ENCODE measurements around the gene PAPSS1. TPM values are rescaled to one million over a fixed set of nuclear protein-coding genes. Genes with fewer than 3 reads are reported as not detected.

PAPSS1 gene
- total RNA-seq, 1 experiment from 2014 or later: 59.0 TPM

- ChIA-PET CTCF (no interaction called here), POLR2A (no interaction called here), RAD21 (ENCODE audit: low non-redundant PET in 1 of 2, low total read pairs in 2 of 2, uncharacterized antibody in 2 of 2, unreplicated experiment in 2 of 2) (no interaction called here)
- H3K4me2 ChIP-seq (ENCODE audit: low read length): no peak overlapping the region
- ATAC-seq: no peak
- H3K27me3 ChIP-seq (ENCODE audit: insufficient read depth, low read length): no peaks in the 10 kb centered on the region
- TF ChIP-seq MAX (IDR thresholded peaks at IDR 0.05) (no peak), RAD21 (IDR thresholded peaks at IDR 0.05; ENCODE audit: low read depth) (no peak), CTCF (IDR thresholded peaks at IDR 0.05 in 2 of 3, conservative IDR thresholded peaks at IDR 0.05 in 1 of 3; ENCODE audit: borderline replicate concordance in 1 of 3, insufficient read depth in 1 of 3, low read depth in 2 of 3, low read length in 2 of 3) (no peak), ZNF274 (IDR thresholded peaks at IDR 0.05; ENCODE audit: low read depth, low read length) (no peak), FOSL1 (IDR thresholded peaks at IDR 0.05; ENCODE audit: low read depth) (no peak), TCF7L2 (IDR thresholded peaks at IDR 0.05; ENCODE audit: borderline replicate concordance, extremely low read depth, insufficient read depth, insufficient read length) (no peak)
- no peaks in the 10 kb centered on the region for H3K9me3 ChIP-seq (ENCODE audit: control insufficient read depth in 1 of 2, insufficient read depth in 1 of 2, low read depth in 1 of 2, low read length in 2 of 2)
- BruUV-seq (replicated peaks): no TSS peak
- no peaks in the 10 kb centered on the region for H3K4me1 ChIP-seq (ENCODE audit: control insufficient read depth in 1 of 2, insufficient read depth in 2 of 2, low read length in 2 of 2)
- no peaks in the 10 kb centered on the region for H3K79me2 ChIP-seq (ENCODE audit: insufficient read depth, low read length)
- H3K36me3 ChIP-seq (ENCODE audit: control insufficient read depth in 1 of 2, insufficient read depth in 2 of 2, low read length in 2 of 2): no peaks in the 10 kb centered on the region; a peak in 1 of 4 replicates
- H4K20me1 ChIP-seq (ENCODE audit: insufficient read depth): no peaks in the 10 kb centered on the region
- no peaks in the 10 kb centered on the region for H3K9me2 ChIP-seq (ENCODE audit: insufficient read depth)
- H3K4me3 ChIP-seq (replicated peaks in 1 of 2; ENCODE audit: low read depth in 1 of 2, low read length in 2 of 2): no peak overlapping the region
- H2AFZ ChIP-seq (ENCODE audit: low read depth, low read length, poor library complexity, severe bottlenecking): no peak overlapping the region
- intact Hi-C loops (cut with micrococcal nuclease): no loop called here
- H3K9ac ChIP-seq (ENCODE audit: low read length): no peak overlapping the region
- H3K27ac ChIP-seq (ENCODE audit: low read depth, low read length): no peak overlapping the region
- DNase-seq (ENCODE audit: low read depth, low spot score): no peak
Observed at GRCh38 chr4:107640878-107641277, 79.2 kb downstream of the PAPSS1 start.

- Histone ChIP-seq H4K20me1 (ENCODE audit: insufficient read depth) (no peaks in the 10 kb centered on the region), H3K36me3 (ENCODE audit: control insufficient read depth in 1 of 2, insufficient read depth in 2 of 2, low read length in 2 of 2) (no peaks in the 10 kb centered on the region; a peak in 1 of 4 replicates), H3K4me1 (ENCODE audit: control insufficient read depth in 1 of 2, insufficient read depth in 2 of 2, low read length in 2 of 2) (no peaks in the 10 kb centered on the region), H3K4me2 (ENCODE audit: low read length) (no peak overlapping the region), H2AFZ (ENCODE audit: low read depth, low read length, poor library complexity, severe bottlenecking) (no peak overlapping the region), H3K9me3 (ENCODE audit: control insufficient read depth in 1 of 2, insufficient read depth in 1 of 2, low read depth in 1 of 2, low read length in 2 of 2) (no peaks in the 10 kb centered on the region), H3K27ac (ENCODE audit: low read depth, low read length) (no peak overlapping the region), H3K79me2 (ENCODE audit: insufficient read depth, low read length) (no peaks in the 10 kb centered on the region), H3K4me3 (replicated peaks in 1 of 2; ENCODE audit: low read depth in 1 of 2, low read length in 2 of 2) (no peak overlapping the region), H3K9me2 (ENCODE audit: insufficient read depth) (no peaks in the 10 kb centered on the region), H3K27me3 (ENCODE audit: insufficient read depth, low read length) (no peaks in the 10 kb centered on the region), H3K9ac (ENCODE audit: low read length) (no peak overlapping the region)
- ATAC-seq: no peak
- ChIA-PET CTCF (interaction anchor here (1.0 kb wide), 1 partner anchor 15 kb away, joined by 3 read pairs; no protein-coding TSS in a partner anchor), RAD21 (ENCODE audit: low non-redundant PET in 1 of 2, low total read pairs in 2 of 2, uncharacterized antibody in 2 of 2, unreplicated experiment in 2 of 2) (no interaction called here), POLR2A (no interaction called here)
- intact Hi-C loops (cut with micrococcal nuclease): no loop called here
- BruUV-seq (replicated peaks): no TSS peak
- DNase-seq (ENCODE audit: low read depth, low spot score): no peak
- TF ChIP-seq ZBTB33 (IDR thresholded peaks at IDR 0.05; ENCODE audit: extremely low read depth, insufficient replicate concordance, low read length) (no peak), JUND (IDR thresholded peaks at IDR 0.05) (no peak), SRF (IDR thresholded peaks at IDR 0.05; ENCODE audit: low read depth) (no peak), RAD21 (IDR thresholded peaks at IDR 0.05; ENCODE audit: low read depth) (no peak), SIN3A (IDR thresholded peaks at IDR 0.05; ENCODE audit: low read depth) (no peak), POLR2A (IDR thresholded peaks at IDR 0.05; ENCODE audit: borderline replicate concordance, extremely low read depth, insufficient read depth, insufficient read length) (no peak), EZH2 (IDR thresholded peaks at IDR 0.05) (no peak), MAX (IDR thresholded peaks at IDR 0.05) (no peak), CTCF (IDR thresholded peaks at IDR 0.05 in 2 of 3, conservative IDR thresholded peaks at IDR 0.05 in 1 of 3; ENCODE audit: borderline replicate concordance in 1 of 3, insufficient read depth in 1 of 3, low read depth in 2 of 3, low read length in 2 of 3) (no peak), ZNF274 (IDR thresholded peaks at IDR 0.05; ENCODE audit: low read depth, low read length) (no peak), EZH2phosphoT487 (IDR thresholded peaks at IDR 0.05; ENCODE audit: borderline replicate concordance) (no peak)
Observed at GRCh38 chr4:107640197-107640596, 79.8 kb downstream of the PAPSS1 start.

All from HCT116 (cell line).